ENCODE results near the gene CLMN.
"Not testable (repeated sequence)": the region's sequence is repeated elsewhere in the genome, so short reads cannot be mapped to it uniquely, and the experiment has no call there.

CLMN gene

DNA sequence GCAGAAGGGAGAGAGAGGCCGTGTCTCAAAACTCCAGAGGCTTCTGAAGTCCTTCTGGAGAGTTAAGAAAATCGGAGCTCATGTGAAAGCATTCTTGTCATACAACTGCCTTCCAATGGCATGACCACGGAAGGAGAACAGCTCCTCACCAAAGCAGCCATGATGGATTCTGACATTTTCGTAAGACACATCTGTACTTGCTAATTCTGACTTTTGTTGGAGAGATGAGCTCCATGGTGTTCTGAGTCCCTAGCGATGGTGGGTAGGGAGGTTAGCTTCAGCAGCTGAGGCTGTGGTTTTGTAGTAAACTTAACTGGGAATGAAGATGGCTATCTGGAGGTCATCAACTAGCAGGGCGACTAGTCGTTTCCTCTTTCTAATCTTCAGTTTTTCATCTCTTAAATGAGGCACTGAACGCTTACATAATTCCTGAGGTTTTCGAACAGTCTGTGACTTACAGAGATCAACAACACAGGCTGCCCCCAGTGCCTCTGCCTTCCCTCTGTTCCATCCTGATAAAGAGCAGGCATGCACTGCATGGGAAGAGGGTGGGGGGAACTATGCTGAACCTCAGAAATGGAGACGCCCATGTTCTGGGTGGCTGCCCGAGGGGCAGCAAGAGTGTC, 133.8 kb downstream of the CLMN start:
- DNase-seq, result peak; percentile 47

DNA sequence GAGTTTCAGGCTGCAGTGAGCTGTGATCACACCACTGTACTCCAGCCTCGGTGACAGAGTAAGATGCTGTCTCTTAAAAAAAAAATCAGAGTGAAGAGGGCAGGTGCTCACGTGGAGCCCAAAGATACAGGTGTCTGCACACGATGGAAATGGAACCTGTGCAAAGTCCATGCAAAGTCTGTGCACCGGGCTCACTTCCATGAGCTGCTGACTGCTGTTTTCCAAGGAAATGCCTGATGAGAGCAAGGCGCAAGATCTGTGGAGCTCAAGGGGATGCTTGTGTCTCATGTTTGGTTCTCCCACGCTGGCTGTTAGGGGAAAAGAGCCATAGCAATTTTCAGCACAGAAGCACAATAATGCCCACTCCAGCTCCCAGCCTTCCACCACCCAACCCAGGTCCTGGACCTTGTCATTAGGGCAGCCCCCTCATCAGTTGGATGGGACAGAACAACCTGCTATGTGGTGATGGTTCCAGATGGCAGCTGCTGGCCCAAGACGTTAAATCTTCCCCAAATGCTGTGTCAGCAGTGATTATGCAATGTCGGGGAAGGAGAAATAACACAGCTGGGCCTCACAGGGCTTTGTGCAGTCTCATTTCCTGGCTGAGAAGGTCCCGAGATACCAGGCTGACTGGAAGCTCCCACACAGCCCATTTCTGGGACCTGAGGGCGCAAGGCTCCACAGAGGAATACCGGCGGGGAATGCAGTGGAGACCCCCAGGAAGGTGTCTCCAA, 134.5 kb downstream of the CLMN start:
- peak; percentile 13 for DNase-seq

GRCh38 chr14:95184413-95184790, 135.3 kb downstream of the CLMN start:
- DNase-seq, result no peak

DNA sequence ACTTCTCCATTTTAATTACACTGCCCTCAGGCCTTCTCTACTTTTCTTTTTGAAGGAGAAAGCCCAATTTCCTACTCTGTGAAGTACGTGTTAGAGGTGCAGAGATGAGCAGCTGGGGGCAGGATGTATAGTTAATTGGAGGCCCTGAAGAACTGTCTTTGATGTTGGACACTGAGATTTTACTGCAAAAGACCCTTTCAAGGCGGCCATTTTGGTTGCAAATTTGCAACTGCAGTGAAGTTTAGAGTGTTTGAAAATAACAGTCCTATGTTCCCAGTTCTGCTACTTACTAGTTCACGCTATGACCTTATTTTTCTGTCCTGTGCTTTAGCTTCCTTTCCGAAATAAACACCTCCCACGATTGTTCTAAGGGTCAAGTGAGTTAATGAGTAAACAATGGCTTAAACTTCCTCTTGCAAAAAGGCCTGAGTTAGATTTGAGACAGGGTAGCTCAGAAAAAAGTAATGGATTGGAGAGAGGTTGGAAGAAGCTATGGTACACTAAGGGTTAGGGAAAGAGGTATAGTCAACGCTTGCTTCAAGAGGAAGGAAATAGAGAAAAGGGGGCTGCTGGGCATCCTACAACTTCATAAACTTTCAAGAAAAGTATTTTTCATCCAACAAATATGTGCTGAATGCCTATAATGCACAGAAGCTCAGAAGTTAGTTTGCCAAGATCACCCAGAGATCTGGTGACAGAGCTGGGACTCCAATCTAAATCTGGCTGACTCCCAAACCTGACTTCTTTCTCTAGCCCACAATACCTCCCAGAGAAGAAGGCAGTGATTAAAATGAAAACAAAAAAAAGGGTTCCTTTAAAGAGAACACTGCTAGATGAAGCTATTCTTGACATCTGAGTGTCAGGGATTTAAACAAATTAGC, 135.9 kb downstream of the CLMN start:
- no peak for DNase-seq

- DNase-seq, result no peak
Measured at GRCh38 chr14:95183082-95183481, 136.6 kb downstream of the CLMN start.

GRCh38 chr14:95182379-95182778, 137.3 kb downstream of the CLMN start:
- DNase-seq, result no peak

DNA sequence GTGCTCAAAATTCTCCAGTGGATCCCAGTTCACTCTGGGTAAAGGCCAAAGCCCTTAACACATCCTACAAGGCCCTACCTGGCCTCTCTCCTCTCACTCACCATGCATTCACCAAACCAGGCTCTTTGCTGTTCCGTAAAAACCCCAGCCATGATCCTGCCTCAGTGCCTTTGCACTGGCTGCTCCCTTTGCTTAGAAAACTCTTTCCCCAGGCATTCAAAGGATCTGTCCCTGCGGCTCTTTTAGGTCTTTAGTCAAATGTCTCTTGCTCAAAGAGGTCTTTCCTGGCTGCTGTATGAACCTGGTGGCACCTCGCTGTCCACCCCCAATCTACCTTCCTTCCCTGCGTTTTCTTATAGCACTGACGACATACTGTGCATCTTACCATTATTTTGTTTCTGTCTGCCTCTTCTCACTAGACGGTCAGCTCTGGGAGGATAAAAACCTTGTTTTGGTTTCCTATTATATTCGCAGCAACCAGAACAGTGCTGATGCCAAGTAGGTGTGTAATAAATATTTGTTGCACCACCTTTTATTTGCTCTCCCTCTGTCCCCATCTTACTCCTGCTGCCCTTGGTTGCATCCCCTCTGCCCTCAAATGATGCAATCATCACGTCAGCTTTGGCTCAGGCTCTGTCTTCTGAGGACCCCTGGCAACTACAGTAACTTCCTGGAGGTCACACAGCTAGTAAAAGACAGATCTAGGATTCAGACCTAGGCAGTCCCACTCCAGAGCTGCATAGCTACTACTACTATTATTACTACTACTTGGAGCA, 138.6 kb downstream of the CLMN start:
- no peak for DNase-seq

- DNase-seq, result not testable (repeated sequence)
Measured at GRCh38 chr14:95175670-95176069, 144.0 kb downstream of the CLMN start.

- no peak for DNase-seq
Measured at GRCh38 chr14:95174184-95174792, 145.4 kb downstream of the CLMN start.

GRCh38 chr14:95173518-95173917, 146.2 kb downstream of the CLMN start:
- DNase-seq, result no peak

DNA sequence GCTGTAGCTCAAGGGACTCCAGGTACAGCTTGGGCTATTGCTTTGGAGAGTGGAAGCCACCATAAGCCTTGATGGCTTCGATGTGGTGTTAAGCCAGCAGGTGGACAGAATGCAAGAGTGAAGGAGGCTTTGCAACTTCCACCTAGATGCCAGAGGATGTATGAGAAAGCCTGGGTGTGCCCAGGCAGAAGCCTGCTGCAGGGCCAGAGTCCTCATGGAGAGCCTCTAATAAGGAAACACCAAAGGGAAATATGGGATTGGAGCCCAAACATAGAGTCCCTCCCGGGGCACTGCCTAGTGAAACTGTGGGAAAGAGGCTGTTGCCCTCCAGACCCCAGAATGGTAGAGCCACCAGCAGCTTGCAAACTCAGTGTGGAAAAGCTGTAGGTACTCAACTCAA, 152.5 kb downstream of the CLMN start:
- DNase-seq, result no peak

DNA sequence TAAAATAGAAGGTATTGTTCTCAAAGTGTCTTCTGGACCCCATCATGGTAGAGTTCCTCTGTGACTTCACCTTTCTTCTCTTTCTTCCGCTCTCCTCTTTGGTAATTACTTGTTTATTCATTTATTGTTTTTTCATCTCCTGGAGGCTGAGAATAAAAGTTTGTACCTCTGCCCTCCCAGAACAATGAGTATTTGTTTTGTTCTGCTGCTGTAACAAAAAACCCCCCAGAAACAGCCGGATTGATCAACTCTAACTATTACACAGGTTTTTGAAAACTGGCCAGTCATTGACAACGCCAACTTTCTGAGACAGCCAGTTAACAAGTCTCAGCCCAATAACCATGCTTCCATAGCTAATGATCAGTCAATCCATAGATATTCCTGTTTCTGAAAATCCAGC, 154.2 kb downstream of the CLMN start:
- DNase-seq, result no peak

DNA sequence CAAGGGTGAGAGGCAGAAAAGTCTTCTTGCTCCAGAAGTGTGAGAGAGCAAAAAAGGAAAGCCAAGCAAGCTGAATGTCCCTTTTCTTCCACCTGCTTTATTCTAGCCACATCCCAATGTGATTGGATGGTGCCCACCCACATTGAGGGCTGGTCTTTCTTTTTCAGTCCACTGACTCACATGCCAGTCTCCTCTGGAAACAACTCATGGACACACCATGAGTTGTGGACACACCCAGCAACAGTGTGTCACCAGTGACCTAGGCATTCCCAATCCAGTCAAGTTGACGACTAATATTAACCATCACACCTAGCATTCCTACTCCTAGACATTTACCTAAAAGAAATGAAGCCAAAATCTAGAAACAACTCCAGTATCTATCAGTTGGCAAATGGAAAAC, 155.2 kb downstream of the CLMN start:
- DNase-seq, result no peak

DNA sequence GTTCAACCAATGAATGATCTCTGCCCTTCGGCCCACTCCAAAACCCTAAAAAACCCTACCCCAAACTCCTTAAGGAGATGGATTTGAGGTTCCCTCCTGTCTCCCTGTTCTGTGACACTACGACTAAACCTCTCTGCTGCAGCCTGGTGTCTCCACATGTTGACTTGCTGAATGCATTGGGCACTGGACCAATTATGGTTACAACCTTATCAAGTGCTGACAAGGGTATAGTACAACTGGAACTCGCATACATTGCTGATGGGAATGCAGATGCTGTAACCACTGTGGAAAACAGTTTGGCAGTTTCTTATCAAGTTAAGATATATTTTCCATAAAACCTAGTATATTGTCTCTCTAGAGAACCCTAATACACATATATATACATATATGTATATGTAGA, 156.0 kb downstream of the CLMN start:
- no peak for DNase-seq

DNA sequence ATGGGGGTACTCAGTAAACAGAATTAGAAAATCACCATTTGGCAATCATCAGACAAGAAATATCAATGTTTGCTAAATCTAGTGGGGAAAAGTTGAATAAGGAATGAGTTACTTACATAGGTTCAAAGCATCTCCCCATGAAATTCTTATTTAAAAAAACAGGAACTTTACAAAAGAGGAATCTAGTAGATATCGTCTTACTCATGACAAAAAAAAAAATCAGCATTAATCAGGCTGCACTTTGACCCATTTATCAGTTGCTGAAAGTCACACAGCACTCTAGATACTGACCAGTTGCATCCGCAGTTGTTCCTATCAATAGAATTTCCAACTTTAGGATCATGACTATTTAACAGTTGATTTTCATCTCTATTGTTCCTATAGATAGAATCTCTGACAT, 156.6 kb downstream of the CLMN start:
- DNase-seq, result no peak

DNA sequence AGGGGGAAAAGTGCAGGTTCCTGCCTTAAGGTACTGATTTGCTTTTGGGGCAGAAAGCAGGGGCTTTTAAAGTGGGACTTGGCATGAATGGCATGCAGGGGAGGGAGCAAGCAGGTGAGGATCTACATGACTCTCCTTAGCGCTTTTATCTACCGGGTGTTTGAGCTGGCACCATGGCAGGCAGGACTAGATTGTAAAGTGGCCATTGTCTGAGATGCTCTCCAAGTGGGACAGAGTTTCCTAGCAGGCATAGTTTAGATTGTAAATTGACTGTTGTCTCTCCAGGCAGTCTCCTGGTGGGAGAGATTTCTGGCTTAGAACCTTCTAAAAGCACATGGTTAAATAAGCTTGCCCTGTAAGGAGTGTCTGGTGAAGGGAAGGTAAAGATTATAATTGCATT, 157.1 kb downstream of the CLMN start:
- no peak for DNase-seq

DNA sequence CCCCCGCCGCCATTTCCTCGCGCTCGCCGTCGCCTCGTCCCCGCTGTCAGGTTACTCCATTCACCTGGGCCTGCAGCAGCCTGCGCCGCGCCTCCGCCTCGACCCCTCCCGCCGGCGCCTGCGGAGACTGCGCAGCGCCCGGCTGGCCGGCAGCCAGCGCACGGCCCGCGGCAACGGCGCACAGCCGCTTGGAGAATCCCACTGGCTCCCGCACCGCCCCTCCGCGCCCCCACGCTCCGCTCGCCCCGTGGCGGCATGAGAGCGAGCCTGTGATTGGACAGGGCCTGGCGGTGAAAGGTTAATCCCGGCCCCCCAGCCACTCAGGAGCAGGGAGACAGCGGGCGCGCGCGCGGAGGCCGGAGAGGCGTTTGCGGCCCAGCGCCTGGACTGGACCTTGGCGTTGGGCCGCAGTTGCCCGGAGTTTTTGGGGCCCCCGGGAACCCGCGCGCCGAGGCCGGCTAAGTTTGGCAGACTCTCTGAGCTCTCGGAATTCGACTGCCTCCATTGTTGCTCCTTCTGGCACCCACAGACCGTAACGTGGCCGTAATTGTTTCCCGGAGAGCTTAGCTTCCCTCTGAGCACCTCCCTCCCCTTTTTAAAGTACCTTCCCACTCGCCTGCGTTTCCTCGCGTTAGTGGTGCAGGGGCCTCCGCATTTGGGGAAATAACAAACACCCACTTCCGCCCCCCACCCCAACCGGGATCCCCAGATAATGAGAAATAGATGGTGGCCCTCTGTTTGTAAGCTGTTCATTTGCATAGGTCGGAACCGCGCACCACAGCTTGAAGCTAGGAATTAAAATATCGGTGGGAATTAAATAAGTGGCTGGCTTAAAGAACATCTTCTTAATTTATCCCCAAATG, 162.2 kb downstream of the CLMN start, which contains the start of gene DICER1:
TSS of gene DICER1 (minus strand) at position 203 of the 863 bp plus-strand sequence. CDS start 24,071 bp downstream, outside the sequence.
- DNase-seq, result peak; percentile 4

DNA sequence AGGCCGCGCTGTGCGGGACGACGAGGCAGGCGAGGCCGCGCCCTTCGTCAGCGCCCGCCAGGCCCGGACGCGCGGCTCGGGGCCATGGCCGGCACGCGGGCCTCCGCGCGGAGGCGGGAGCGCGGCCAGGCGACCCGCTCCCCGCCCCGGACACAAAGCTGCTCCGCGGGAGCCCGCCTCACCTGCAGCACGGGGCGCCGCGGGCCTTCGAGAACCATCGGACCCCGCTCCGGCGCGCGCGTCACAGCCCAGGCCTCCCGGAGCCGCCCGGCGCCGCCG, 162.7 kb downstream of the CLMN start:
- DNase-seq, result no peak

- DNase-seq, result no peak
Measured at GRCh38 chr14:95156161-95157047, 163.3 kb downstream of the CLMN start.

- DNase-seq, result no peak
Measured at GRCh38 chr14:95155045-95155444, 164.7 kb downstream of the CLMN start.

DNA sequence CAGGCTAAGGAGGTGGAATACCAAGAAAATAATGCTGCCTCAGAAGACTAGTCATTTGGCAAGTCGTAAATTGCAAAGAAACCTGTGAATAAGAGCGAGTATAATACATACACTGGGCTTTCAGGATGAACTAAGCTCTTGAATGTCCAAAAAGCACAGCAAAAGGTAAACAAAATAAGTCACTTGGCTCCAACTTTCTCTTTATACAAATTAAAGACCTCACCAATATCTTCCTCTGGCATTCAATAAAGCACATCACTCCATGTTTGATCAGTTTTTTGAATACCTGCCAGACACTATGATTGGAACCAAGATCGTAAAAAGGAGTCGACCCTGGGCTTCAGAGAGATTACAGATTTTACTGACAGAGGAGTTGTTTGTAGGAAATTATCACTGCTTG, 165.8 kb downstream of the CLMN start:
- DNase-seq, result no peak
